Fibroblast of lung (primary cell): ENCODE measurements around the gene ZNF862. TPM values are rescaled to one million over a fixed set of nuclear protein-coding genes. Genes with fewer than 3 reads are reported as not detected.

Source experiments
- DNase-seq, 2 donors: peaks; one replicate each; pipeline versions ENCODE4 v3.0.0 to v3.0.0-alpha.2; 2010; ENCODE audit warnings: low read depth in 2 of 2
- H2AFZ ChIP-seq: 2 replicates; pipeline ENCODE4 v1.5.1; 2012; ENCODE audit warnings: low read length, control low read depth, inconsistent platforms
- H3K27ac ChIP-seq: 2 replicates; pipeline ENCODE4 v1.5.1; 2011; ENCODE audit warnings: low read length, control low read depth; ENCODE audit not compliant: insufficient read depth
- H3K27me3 ChIP-seq: 2 replicates; pipeline ENCODE4 v1.5.1; 2011; ENCODE audit warnings: mild to moderate bottlenecking, low read length; ENCODE audit not compliant: control insufficient read depth, insufficient read depth
- H3K36me3 ChIP-seq: 2 replicates; pipeline ENCODE4 v1.5.1; 2011; ENCODE audit warnings: low read length; ENCODE audit not compliant: control insufficient read depth, insufficient read depth
- H3K4me1 ChIP-seq: 2 replicates; pipeline ENCODE4 v1.5.1; 2011; ENCODE audit warnings: low read length; ENCODE audit not compliant: control insufficient read depth, insufficient read depth; ENCODE audit errors: extremely low read depth
- H3K4me2 ChIP-seq: 2 replicates; pipeline ENCODE4 v1.5.1; 2011; ENCODE audit warnings: low read length, control low read depth; ENCODE audit not compliant: insufficient read depth; ENCODE audit errors: extremely low read depth
- H3K4me3 ChIP-seq, 4 experiments: fragments of 200-600 bp in 1 of 4; sonication (generic) in 1 of 4; replicated peaks in 1 of 4; 2 replicates each; pipeline ENCODE4 v1.5.1; 2011 to 2016; ENCODE audit warnings: low read length in 4 of 4, low read depth in 3 of 4, mild to moderate bottlenecking in 3 of 4, control low read depth in 2 of 4, inconsistent platforms in 1 of 4, mixed read lengths in 1 of 4; ENCODE audit not compliant: insufficient read depth in 1 of 4; ENCODE audit errors: control extremely low read depth in 1 of 4
- H3K79me2 ChIP-seq: 2 replicates; pipeline ENCODE4 v1.5.1; 2012; ENCODE audit warnings: mild to moderate bottlenecking, low read length, inconsistent platforms; ENCODE audit not compliant: control insufficient read depth, insufficient read depth
- H3K9ac ChIP-seq: 2 replicates; pipeline ENCODE4 v1.5.1; 2011; ENCODE audit warnings: mild to moderate bottlenecking, low read length, control low read depth; ENCODE audit not compliant: insufficient read depth
- H3K9me3 ChIP-seq: 2 replicates; pipeline ENCODE4 v1.5.1; 2012; ENCODE audit warnings: low read depth, low read length; ENCODE audit not compliant: control insufficient read depth, insufficient read depth
- H4K20me1 ChIP-seq: 2 replicates; pipeline ENCODE4 v1.5.1; 2011; ENCODE audit warnings: low read length; ENCODE audit not compliant: control insufficient read depth, insufficient read depth; ENCODE audit errors: extremely low read depth
- CTCF ChIP-seq, 2 donors: IDR thresholded peaks in 1 of 2; conservative IDR thresholded peaks in 1 of 2; 1 replicate in 1 of 2; 2 replicates in 1 of 2; pipeline ENCODE4 v1.5.1; 2011 to 2012; ENCODE audit warnings: low read length in 2 of 2, control low read depth in 1 of 2, inconsistent platforms in 1 of 2, low read depth in 1 of 2, mild to moderate bottlenecking in 1 of 2
- EZH2 ChIP-seq: IDR thresholded peaks from 2 replicates; pipeline ENCODE4 v1.5.1; 2012; ENCODE audit warnings: low read length, control low read depth, mild to moderate bottlenecking; ENCODE audit errors: missing control alignments
- polyA plus RNA-seq, 2 donors: library from polyadenylated mRNA; depleted of rRNA in 1 of 2; stranded (reverse) in 1 of 2; unstranded in 1 of 2; fragments of >200 nt; gene quantifications; 2 replicates each; pipeline ENCODE4 v1.2.1, GENCODE V29; 2011 to 2012; ENCODE audit warnings: missing spikeins in 1 of 2
- total RNA-seq: library from RNA; depleted of rRNA; stranded (reverse); fragments of >200 nt; gene quantifications from 2 replicates; pipeline ENCODE4 v1.2.1, GENCODE V29; 2014

ZNF862 gene
- total and polyA plus RNA-seq, 2 donors (not counting 1 experiment from before 2014, with no cell fraction given) = 4.7 to 10.9 TPM

- H4K20me1 ChIP-seq = no peaks in the 10 kb centered on the region
- no peak overlapping the region for H3K4me3 ChIP-seq
- no peak overlapping the region for H2AFZ ChIP-seq
- DNase-seq = no peak
- H3K4me2 ChIP-seq = no peak overlapping the region
- no peaks in the 10 kb centered on the region for H3K4me1 ChIP-seq
- H3K36me3 ChIP-seq = no peaks in the 10 kb centered on the region
- no peak overlapping the region for H3K9ac ChIP-seq
- H3K27ac ChIP-seq = no peak overlapping the region
- TF ChIP-seq EZH2 (no peak), CTCF (conservative IDR thresholded peaks at IDR 0.05 in 1 of 2, IDR thresholded peaks at IDR 0.05 in 1 of 2; ENCODE audit: low read depth in 1 of 2, low read length in 2 of 2) (no peak)
- no peaks in the 10 kb centered on the region for H3K9me3 ChIP-seq
- no peaks in the 10 kb centered on the region for H3K27me3 ChIP-seq
- H3K79me2 ChIP-seq = no peaks in the 10 kb centered on the region
Measured at GRCh38 chr7:149861728-149862045, 23.5 kb downstream of the ZNF862 start.

- no peaks in the 10 kb centered on the region for H3K36me3 ChIP-seq
- H3K27me3 ChIP-seq = no peaks in the 10 kb centered on the region
- H3K4me3 ChIP-seq = no peak overlapping the region
- no peaks in the 10 kb centered on the region for H4K20me1 ChIP-seq
- H3K27ac ChIP-seq = no peak overlapping the region
- no peaks in the 10 kb centered on the region for H3K9me3 ChIP-seq
- no peak overlapping the region for H3K9ac ChIP-seq
- no peak for DNase-seq
- no peak overlapping the region for H2AFZ ChIP-seq
- TF ChIP-seq CTCF (conservative IDR thresholded peaks at IDR 0.05 in 1 of 2, IDR thresholded peaks at IDR 0.05 in 1 of 2; ENCODE audit: low read depth in 1 of 2, low read length in 2 of 2) (no peak), EZH2 (no peak)
- H3K79me2 ChIP-seq = no peaks in the 10 kb centered on the region
- no peaks in the 10 kb centered on the region for H3K4me1 ChIP-seq
- H3K4me2 ChIP-seq = no peak overlapping the region
Measured at GRCh38 chr7:149862156-149862555, 24.0 kb downstream of the ZNF862 start.

- Histone ChIP-seq H3K4me1 (no peaks in the 10 kb centered on the region), H3K4me3 (no peak overlapping the region), H3K27me3 (no peaks in the 10 kb centered on the region), H3K79me2 (no peaks in the 10 kb centered on the region), H4K20me1 (no peaks in the 10 kb centered on the region), H3K27ac (no peak overlapping the region), H2AFZ (no peak overlapping the region), H3K4me2 (no peak overlapping the region), H3K9me3 (no peaks in the 10 kb centered on the region), H3K36me3 (no peaks in the 10 kb centered on the region), H3K9ac (no peak overlapping the region)
- TF ChIP-seq CTCF (conservative IDR thresholded peaks at IDR 0.05 in 1 of 2, IDR thresholded peaks at IDR 0.05 in 1 of 2; ENCODE audit: low read depth in 1 of 2, low read length in 2 of 2) = no peak
- TF ChIP-seq EZH2 = no peak
- no peak for DNase-seq
Measured at GRCh38 chr7:149863500-149863899, 25.3 kb downstream of the ZNF862 start.
